Activated CD4-positive, alpha-beta T cell treated with anti-CD3 and anti-CD28 coated beads for 36 hours (primary cell): ENCODE measurements around the gene NCOA1. TPM values are rescaled to one million over a fixed set of nuclear protein-coding genes. Genes with fewer than 3 reads are reported as not detected.

Source experiments
- ATAC-seq: fragments of 200-7000 bp; cut with Tn5 transposase; one replicate; pipeline ENCODE4 v1.10.0; 2021; ENCODE audit warnings: mild to moderate bottlenecking, moderate library complexity
- CTCF ChIA-PET: fragments of 350-600 bp; sonication (Branson Sonifier 250); formaldehyde crosslinking; loops from one replicate; lab custom pipeline; 2021; ENCODE audit warnings: antibody characterized with exemption; lab: Charles Lee
- POLR2A ChIA-PET: fragments of 350-600 bp; sonication (Branson Sonifier 250); formaldehyde crosslinking; loops from one replicate; lab custom pipeline; 2021; ENCODE audit warnings: antibody characterized with exemption, inconsistent platforms; lab: Charles Lee
- DNase-seq: peaks from one replicate; pipeline ENCODE4 v3.0.0-alpha.2; 2020
- H3K27ac Mint-ChIP-seq: one replicate; pipeline ENCODE4 v1.8.0; 2021; ENCODE audit warnings: mixed read lengths
- H3K27me3 Mint-ChIP-seq: one replicate; pipeline ENCODE4 v1.8.0; 2021; ENCODE audit warnings: mixed read lengths
- H3K36me3 Mint-ChIP-seq: one replicate; pipeline ENCODE4 v1.8.0; 2021; ENCODE audit warnings: low read depth, mixed read lengths
- H3K4me1 Mint-ChIP-seq: one replicate; pipeline ENCODE4 v1.8.0; 2021; ENCODE audit warnings: mixed read lengths
- H3K4me3 Mint-ChIP-seq: one replicate; pipeline ENCODE4 v1.8.0; 2021; ENCODE audit warnings: mild to moderate bottlenecking, moderate library complexity, mixed read lengths
- H3K9me3 Mint-ChIP-seq: one replicate; pipeline ENCODE4 v1.8.0; 2021; ENCODE audit warnings: low read depth, mixed read lengths
- intact Hi-C, 2 experiments: fragments of 100-400 bp; cut with DNase I in 1 of 2; cut with micrococcal nuclease in 1 of 2; formaldehyde crosslinking; loops; one replicate each; pipeline versions ENCODE4 v1.14.2 to v1.15.1; 2022 to 2024; cut with DNase I, micrococcal nuclease
- total RNA-seq, 2 experiments: library from RNA; stranded (reverse); gene quantifications; one replicate each; pipeline ENCODE4 v1.2.3, GENCODE V29; 2021

Gene NCOA1
- total RNA-seq, 2 experiments from 2014 or later, result 20.6 to 29.3 TPM

DNA sequence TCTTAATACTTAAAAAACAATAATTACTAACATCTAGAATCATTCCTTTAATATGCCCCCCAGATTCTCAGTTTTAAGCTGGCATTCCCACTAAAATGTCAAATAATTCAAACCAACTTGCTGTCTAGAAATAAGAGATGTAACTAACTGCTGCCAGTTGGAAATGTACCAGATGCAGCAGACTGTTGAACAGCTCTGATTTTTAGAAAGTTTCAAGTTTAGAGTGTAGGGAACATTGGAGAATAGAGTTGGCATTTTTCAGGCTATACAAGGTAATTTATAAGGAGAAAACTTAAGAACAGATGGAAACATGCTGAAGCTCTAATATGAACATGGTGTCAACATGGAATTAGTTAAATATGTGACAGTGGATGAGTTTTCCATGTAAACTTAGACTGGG, 200.8 kb downstream of the NCOA1 start:
- Mint-ChIP-seq H3K27ac (no peak overlapping the region), H3K4me3 (no peak overlapping the region), H3K9me3 (no peaks in the 10 kb centered on the region), H3K27me3 (no peaks in the 10 kb centered on the region), H3K4me1 (no peaks in the 10 kb centered on the region), H3K36me3 (peaks cover 26% of the 10 kb centered on the region)
- ATAC-seq (no peak), DNase-seq (no peak)
- intact Hi-C loops, result no loop called here
- ChIA-PET POLR2A (no interaction called here), CTCF (no interaction called here)

DNA sequence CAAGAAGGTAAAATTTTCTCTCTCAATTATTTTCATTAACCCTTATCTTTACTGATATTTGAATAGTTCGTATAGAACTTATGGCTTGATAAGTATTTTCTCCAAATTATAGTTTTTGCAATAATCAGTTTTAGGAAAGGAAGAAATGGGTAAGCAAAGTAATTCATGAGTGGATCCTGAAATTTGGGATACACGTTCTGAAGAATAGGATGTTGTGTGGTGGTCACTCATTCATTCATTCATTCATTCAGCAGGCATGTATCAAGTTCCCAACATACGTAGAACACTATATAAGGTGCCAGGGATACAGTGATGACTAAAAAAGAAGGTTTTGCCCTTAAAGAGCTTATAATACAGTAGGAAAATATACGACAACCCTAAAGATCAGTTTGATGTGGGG, 206.7 kb downstream of the NCOA1 start:
- DNase-seq (no peak), ATAC-seq (no peak)
- H3K9me3 Mint-ChIP-seq, result no peaks in the 10 kb centered on the region
- H3K4me3 Mint-ChIP-seq, result no peak overlapping the region
- H3K4me1 Mint-ChIP-seq, result peaks cover 4% of the 10 kb centered on the region
- intact Hi-C loops, result no loop called here
- ChIA-PET POLR2A (no interaction called here), CTCF (no interaction called here)
- H3K27me3 Mint-ChIP-seq, result no peaks in the 10 kb centered on the region
- H3K36me3 Mint-ChIP-seq, result peaks cover 12% of the 10 kb centered on the region
- H3K27ac Mint-ChIP-seq, result no peak overlapping the region

DNA sequence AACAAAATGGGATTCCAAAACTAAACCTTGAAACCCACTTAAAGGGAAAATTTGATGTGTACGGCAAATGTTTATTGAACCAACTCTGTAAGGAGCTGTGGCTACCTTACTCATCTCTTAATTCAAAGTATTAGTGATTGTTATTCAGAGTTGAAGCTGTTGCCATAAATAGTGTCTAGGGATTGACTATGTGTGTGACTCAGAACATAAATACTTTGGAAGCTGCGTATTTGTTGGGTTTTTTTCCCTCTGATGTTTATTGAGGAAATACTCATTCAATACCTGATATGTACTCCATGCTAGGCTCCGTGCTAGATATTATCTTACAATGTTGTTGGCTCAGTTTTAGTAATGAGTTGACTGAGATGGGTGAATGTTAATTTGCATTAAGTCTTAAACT, 211.7 kb downstream of the NCOA1 start:
- Mint-ChIP-seq H3K4me1 (peaks cover 13% of the 10 kb centered on the region), H3K36me3 (peaks cover 22% of the 10 kb centered on the region), H3K9me3 (no peaks in the 10 kb centered on the region), H3K27me3 (no peaks in the 10 kb centered on the region), H3K27ac (peak overlapping the region; percentile 59), H3K4me3 (no peak overlapping the region)
- intact Hi-C loops, result loop anchor here (2.0 to 5.0 kb wide), 2 partner anchors 125 to 126 kb away; no protein-coding TSS in a partner anchor
- peak; percentile 77 for ATAC-seq
- POLR2A ChIA-PET, result interaction anchor here (0.6 to 0.7 kb wide), 2 partner anchors 59 to 125 kb away, joined by 3 read pairs; no protein-coding TSS in a partner anchor
- DNase-seq, result no peak
- CTCF ChIA-PET, result interaction anchor here (1.5 kb wide), 1 partner anchor 16 kb away, joined by 3 read pairs; no protein-coding TSS in a partner anchor

DNA sequence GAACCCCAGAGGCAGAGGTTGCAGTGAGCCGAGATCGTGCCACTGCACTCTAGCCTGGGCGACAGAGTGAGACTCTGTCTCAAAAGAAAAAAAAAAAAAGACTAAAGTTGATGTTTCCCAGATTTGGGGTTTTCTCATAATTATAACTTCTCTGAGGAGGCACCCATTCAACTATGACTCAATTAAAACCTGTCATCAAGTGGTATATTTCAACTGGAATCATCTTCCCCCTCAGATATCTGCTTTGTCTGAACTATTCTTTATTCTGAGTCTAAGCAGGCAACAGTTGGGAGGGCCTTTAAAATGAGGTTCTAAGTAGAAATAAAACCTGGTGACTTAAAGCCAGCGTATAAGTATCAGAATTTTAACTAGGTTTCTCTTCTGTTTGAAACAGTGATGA, 213.6 kb downstream of the NCOA1 start:
- H3K27me3 Mint-ChIP-seq, result no peaks in the 10 kb centered on the region
- H3K36me3 Mint-ChIP-seq, result peaks cover 24% of the 10 kb centered on the region
- ATAC-seq, result peak; percentile 47
- no peak for DNase-seq
- H3K9me3 Mint-ChIP-seq, result no peaks in the 10 kb centered on the region
- ChIA-PET POLR2A (no interaction called here), CTCF (no interaction called here)
- peaks cover 18% of the 10 kb centered on the region for H3K4me1 Mint-ChIP-seq
- peak overlapping the region; percentile 5 for H3K27ac Mint-ChIP-seq
- no peak overlapping the region for H3K4me3 Mint-ChIP-seq
- intact Hi-C loops, result loop anchor here in 1 of 2 experiments (5.0 kb wide), 1 partner anchor 127 kb away; no protein-coding TSS in a partner anchor

DNA sequence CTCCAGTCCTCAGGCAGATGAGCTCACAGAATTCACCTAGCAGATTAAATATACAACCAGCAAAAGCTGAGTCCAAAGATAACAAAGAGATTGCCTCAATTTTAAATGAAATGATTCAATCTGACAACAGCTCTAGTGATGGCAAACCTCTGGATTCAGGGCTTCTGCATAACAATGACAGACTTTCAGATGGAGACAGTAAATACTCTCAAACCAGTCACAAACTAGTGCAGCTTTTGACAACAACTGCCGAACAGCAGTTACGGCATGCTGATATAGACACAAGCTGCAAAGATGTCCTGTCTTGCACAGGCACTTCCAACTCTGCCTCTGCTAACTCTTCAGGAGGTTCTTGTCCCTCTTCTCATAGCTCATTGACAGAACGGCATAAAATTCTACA, 216.1 kb downstream of the NCOA1 start:
- Mint-ChIP-seq H3K27me3 (no peaks in the 10 kb centered on the region), H3K27ac (no peak overlapping the region), H3K9me3 (no peaks in the 10 kb centered on the region), H3K4me1 (peaks cover 18% of the 10 kb centered on the region), H3K36me3 (peaks cover 32% of the 10 kb centered on the region), H3K4me3 (no peak overlapping the region)
- intact Hi-C loops, result no loop called here
- DNase-seq (no peak), ATAC-seq (no peak)
- CTCF ChIA-PET, result interaction anchor here (0.6 kb wide), 1 partner anchor 150 kb away, joined by 3 read pairs; no protein-coding TSS in a partner anchor
- POLR2A ChIA-PET, result no interaction called here

DNA sequence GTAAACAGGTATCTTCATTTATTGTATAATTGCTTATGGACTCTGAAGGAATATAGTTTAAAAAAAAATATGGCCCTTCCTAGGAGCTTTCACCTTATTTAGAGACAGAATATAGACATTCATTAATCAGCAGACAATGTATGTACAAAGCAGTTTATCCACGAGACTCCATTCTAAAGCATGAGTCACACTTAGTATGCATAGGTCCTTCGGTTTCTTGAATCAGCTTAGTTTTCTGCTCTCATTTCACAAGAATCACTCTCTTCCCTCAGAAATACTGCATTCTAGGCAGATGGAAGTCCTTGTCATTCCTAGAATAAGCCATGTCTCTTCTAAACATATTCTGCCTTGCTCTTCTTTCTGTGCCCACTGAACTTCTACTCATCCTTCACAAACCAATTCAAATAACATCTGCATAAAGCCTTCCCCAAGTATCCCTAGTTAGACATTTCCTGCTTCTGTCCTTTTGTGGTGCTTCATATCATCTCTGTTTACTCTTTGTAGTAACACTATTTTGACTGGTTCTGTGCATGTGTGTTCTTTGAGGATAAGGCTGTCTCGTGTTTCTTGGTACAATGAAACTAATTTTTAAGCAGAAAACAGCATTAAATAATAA, 217.6 kb downstream of the NCOA1 start:
- ATAC-seq, result peak; percentile 26
- Mint-ChIP-seq H3K36me3 (peaks cover 39% of the 10 kb centered on the region), H3K9me3 (no peaks in the 10 kb centered on the region), H3K27ac (peak overlapping the region; percentile 13), H3K4me3 (no peak overlapping the region), H3K4me1 (peaks cover 10% of the 10 kb centered on the region), H3K27me3 (no peaks in the 10 kb centered on the region)
- DNase-seq, result no peak
- CTCF ChIA-PET, result no interaction called here
- POLR2A ChIA-PET, result no interaction called here
- intact Hi-C loops, result no loop called here

DNA sequence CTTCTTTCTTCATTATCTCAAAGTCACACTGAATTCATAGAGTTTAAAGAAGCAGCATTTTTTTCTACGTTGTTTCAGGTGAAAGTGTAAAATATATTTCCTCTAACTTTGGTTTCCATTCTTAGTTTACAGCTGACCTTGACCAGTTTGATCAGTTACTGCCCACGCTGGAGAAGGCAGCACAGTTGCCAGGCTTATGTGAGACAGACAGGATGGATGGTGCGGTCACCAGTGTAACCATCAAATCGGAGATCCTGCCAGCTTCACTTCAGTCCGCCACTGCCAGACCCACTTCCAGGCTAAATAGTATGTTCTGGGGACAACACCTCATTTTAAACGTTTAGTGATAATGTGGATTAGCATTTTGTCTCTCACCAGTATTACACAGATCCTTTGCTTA, 219.8 kb downstream of the NCOA1 start:
- Mint-ChIP-seq H3K4me1 (peaks cover 5% of the 10 kb centered on the region), H3K9me3 (no peaks in the 10 kb centered on the region), H3K36me3 (peaks cover 39% of the 10 kb centered on the region), H3K4me3 (no peak overlapping the region), H3K27ac (no peak overlapping the region), H3K27me3 (no peaks in the 10 kb centered on the region)
- ATAC-seq (no peak), DNase-seq (no peak)
- intact Hi-C loops, result no loop called here
- ChIA-PET POLR2A (no interaction called here), CTCF (no interaction called here)

GRCh38 chr2:24711865-24712264, 220.8 kb downstream of the NCOA1 start:
- intact Hi-C loops, result no loop called here
- Mint-ChIP-seq H3K27ac (no peak overlapping the region), H3K36me3 (peaks cover 35% of the 10 kb centered on the region), H3K4me1 (peaks cover 5% of the 10 kb centered on the region), H3K9me3 (no peaks in the 10 kb centered on the region), H3K27me3 (no peaks in the 10 kb centered on the region), H3K4me3 (no peak overlapping the region)
- POLR2A ChIA-PET, result no interaction called here
- DNase-seq, result no peak
- CTCF ChIA-PET, result no interaction called here
- ATAC-seq, result no peak

- H3K9me3 Mint-ChIP-seq, result no peaks in the 10 kb centered on the region
- no peak overlapping the region for H3K27ac Mint-ChIP-seq
Observed at GRCh38 chr2:24712296-24712695, 221.2 kb downstream of the NCOA1 start.

DNA sequence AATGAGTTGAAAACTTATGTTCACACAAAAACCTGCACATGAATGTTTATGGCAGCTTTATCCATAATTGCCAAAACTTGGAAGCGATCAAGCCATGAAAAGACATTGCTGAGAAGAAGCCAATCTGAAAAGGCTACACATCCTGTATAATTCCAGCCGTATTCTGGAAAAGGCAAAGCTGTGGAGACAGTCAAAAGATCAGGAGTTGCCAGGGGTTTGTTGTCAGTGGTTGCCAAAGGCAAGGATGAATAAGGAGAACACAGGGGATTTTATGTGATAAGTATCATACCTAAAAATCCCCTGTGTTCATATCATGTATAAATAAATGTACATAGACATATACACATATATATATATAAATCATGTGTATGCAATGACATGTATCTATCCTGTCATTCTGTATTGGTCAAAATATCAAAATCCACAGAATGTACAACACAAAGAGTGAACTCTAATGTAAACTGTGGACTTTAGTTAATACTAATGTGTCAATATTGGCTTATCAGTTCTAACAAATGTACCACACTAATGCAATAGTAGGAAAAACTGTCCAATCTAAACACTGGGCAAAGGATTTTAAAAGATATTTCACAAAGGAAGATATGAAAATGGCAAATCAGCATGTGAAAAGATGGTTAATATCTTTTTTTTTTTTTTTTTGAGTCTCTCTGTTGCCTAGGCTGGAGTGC, 226.4 kb downstream of the NCOA1 start:
- peaks cover 26% of the 10 kb centered on the region for H3K36me3 Mint-ChIP-seq
- H3K4me3 Mint-ChIP-seq, result no peak overlapping the region
- DNase-seq, result no peak
- ATAC-seq, result no peak
- intact Hi-C loops, result no loop called here
- H3K27me3 Mint-ChIP-seq, result no peaks in the 10 kb centered on the region
- CTCF ChIA-PET, result interaction anchor here (0.7 kb wide), 1 partner anchor 131 kb away, joined by 3 read pairs; no protein-coding TSS in a partner anchor
- POLR2A ChIA-PET, result no interaction called here
- peaks cover 12% of the 10 kb centered on the region for H3K4me1 Mint-ChIP-seq
- H3K9me3 Mint-ChIP-seq, result no peaks in the 10 kb centered on the region
- no peak overlapping the region for H3K27ac Mint-ChIP-seq

More at GRCh38 chr2:24712296-24712695, 221.2 kb downstream of the NCOA1 start:
- H3K27me3 Mint-ChIP-seq, result no peaks in the 10 kb centered on the region
- ChIA-PET POLR2A (no interaction called here), CTCF (interaction anchor here (0.6 to 1.2 kb wide), 2 partner anchors 9 to 302 kb away, joined by 3 to 4 read pairs; no protein-coding TSS in a partner anchor)
- intact Hi-C loops, result no loop called here
- peaks cover 32% of the 10 kb centered on the region for H3K36me3 Mint-ChIP-seq
- H3K4me1 Mint-ChIP-seq, result peaks cover 5% of the 10 kb centered on the region
- ATAC-seq (no peak), DNase-seq (no peak)
- H3K4me3 Mint-ChIP-seq, result no peak overlapping the region

DNA sequence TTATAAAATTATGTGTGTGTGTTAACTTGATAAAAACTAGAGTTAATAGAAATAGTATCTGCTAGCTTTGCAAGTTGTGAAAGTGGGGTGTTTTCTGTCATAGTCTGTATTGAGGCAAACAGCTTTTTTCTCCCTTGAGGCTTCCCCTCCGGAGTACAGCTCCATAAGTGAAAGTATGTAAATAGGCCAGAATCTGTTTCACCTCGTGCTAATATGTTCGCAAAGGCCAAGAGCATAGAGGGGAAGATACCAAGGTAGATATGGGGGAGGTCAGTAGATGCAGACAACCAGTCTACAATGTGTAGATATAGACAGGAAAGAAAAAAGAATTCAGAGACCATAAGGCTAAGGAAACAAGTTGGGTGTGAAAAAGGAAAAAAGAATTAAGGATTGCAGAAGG, 229.3 kb downstream of the NCOA1 start:
- peaks cover 15% of the 10 kb centered on the region for H3K36me3 Mint-ChIP-seq
- no peaks in the 10 kb centered on the region for H3K27me3 Mint-ChIP-seq
- DNase-seq (no peak), ATAC-seq (no peak)
- no peak overlapping the region for H3K4me3 Mint-ChIP-seq
- no peak overlapping the region for H3K27ac Mint-ChIP-seq
- H3K4me1 Mint-ChIP-seq, result peaks cover 12% of the 10 kb centered on the region
- no peaks in the 10 kb centered on the region for H3K9me3 Mint-ChIP-seq
- intact Hi-C loops, result no loop called here
- CTCF ChIA-PET, result interaction anchor here (0.9 to 1.6 kb wide), 4 partner anchors 8 to 310 kb away, joined by 3 to 5 read pairs (median 4); no protein-coding TSS in a partner anchor
- POLR2A ChIA-PET, result no interaction called here
